Measurements from ENCODE around the gene RBP5. TPM values are rescaled to one million over a fixed set of nuclear protein-coding genes. Genes with fewer than 3 reads are reported as not detected.
A peak's percentile ranks its signal among the peaks of the same experiment; 100 is the strongest.

RBP5 gene
- total RNA-seq, 1 donor from 2014 or later = 1.1 TPM

- TF ChIP-seq, protein P1, sequence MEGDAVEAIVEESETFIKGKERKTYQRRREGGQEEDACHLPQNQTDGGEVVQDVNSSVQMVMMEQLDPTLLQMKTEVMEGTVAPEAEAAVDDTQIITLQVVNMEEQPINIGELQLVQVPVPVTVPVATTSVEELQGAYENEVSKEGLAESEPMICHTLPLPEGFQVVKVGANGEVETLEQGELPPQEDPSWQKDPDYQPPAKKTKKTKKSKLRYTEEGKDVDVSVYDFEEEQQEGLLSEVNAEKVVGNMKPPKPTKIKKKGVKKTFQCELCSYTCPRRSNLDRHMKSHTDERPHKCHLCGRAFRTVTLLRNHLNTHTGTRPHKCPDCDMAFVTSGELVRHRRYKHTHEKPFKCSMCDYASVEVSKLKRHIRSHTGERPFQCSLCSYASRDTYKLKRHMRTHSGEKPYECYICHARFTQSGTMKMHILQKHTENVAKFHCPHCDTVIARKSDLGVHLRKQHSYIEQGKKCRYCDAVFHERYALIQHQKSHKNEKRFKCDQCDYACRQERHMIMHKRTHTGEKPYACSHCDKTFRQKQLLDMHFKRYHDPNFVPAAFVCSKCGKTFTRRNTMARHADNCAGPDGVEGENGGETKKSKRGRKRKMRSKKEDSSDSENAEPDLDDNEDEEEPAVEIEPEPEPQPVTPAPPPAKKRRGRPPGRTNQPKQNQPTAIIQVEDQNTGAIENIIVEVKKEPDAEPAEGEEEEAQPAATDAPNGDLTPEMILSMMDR (IDR thresholded peaks at IDR 0.05) = no peak
- peaks cover 31% of the 10 kb centered on the region for H3K36me3 ChIP-seq
Measured at GRCh38 chr12:7136071-7136470, 7.4 kb upstream of the RBP5 start.

GRCh38 chr12:7134396-7135166 lies 5.9 kb upstream of the RBP5 start:
- no peak for DNase-seq
- TF ChIP-seq, protein P1 (IDR thresholded peaks at IDR 0.05) = no peak
- H3K27ac ChIP-seq = no peak overlapping the region

More at GRCh38 chr12:7136071-7136470, 7.4 kb upstream of the RBP5 start:
- intact Hi-C loops (cut with DNase I) = no loop called here
- no peaks in the 10 kb centered on the region for H3K27me3 ChIP-seq (ENCODE audit: low read depth)
- peaks cover 4% of the 10 kb centered on the region for H3K4me1 ChIP-seq
- no peak for DNase-seq
- no peaks in the 10 kb centered on the region for H3K9me3 ChIP-seq
- no peak overlapping the region for H3K4me3 ChIP-seq
- no peak overlapping the region for H3K27ac ChIP-seq
- ATAC-seq = no peak

DNA sequence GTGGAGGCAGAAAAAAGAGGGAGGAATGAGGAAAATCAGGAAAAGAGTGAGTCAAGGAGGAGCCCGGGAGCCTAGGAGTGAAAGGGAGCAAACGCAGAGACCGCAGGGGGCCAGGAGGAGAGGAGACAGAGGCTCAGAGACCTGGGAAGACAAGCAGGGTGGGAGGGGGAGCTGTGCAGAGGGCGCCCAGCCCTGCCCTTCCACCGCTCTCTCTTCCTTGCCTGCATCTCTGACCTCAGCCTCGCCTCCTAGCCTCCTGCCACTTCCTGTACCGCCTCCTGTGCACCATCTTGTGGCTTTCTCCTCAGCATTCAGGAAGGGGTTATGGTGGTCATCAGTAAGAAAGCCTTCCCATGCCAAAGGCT lies 2.8 kb upstream of the RBP5 start:
- peak overlapping the region; percentile 72 for H3K4me3 ChIP-seq
- intact Hi-C loops (cut with DNase I) = no loop called here
- H3K27me3 ChIP-seq (ENCODE audit: low read depth) = no peaks in the 10 kb centered on the region
- H3K9me3 ChIP-seq = no peaks in the 10 kb centered on the region
- H3K36me3 ChIP-seq = peaks cover 22% of the 10 kb centered on the region
- TF ChIP-seq, protein P1 (IDR thresholded peaks at IDR 0.05) = no peak
- DNase-seq (no peak), ATAC-seq (no peak)
- H3K4me1 ChIP-seq = peaks cover 17% of the 10 kb centered on the region
- H3K27ac ChIP-seq = no peak overlapping the region

More at GRCh38 chr12:7134396-7135166, 5.9 kb upstream of the RBP5 start:
- Histone ChIP-seq H3K4me3 (no peak overlapping the region), H3K27me3 (ENCODE audit: low read depth) (no peaks in the 10 kb centered on the region), H3K36me3 (peaks cover 31% of the 10 kb centered on the region), H3K4me1 (peaks cover 7% of the 10 kb centered on the region), H3K9me3 (no peaks in the 10 kb centered on the region)
- intact Hi-C loops (cut with DNase I) = no loop called here
- ATAC-seq = no peak

- Histone ChIP-seq H3K27me3 (ENCODE audit: low read depth) (no peaks in the 10 kb centered on the region), H3K36me3 (peaks cover 16% of the 10 kb centered on the region), H3K27ac (peak overlapping the region; percentile 74), H3K4me1 (peaks cover 17% of the 10 kb centered on the region), H3K4me3 (peak overlapping the region; percentile 72), H3K9me3 (no peaks in the 10 kb centered on the region)
- intact Hi-C loops (cut with DNase I) = no loop called here
- DNase-seq (peak; percentile 69), ATAC-seq (peak; percentile 59 to 73)
- TF ChIP-seq, protein P1 (IDR thresholded peaks at IDR 0.05) = no peak
Measured at GRCh38 chr12:7130701-7131501, 2.2 kb upstream of the RBP5 start.

- intact Hi-C loops (cut with DNase I) = no loop called here
- Histone ChIP-seq H3K27ac (peak within 1 kb of the TSS; percentile 74), H3K9me3 (no peaks in the 10 kb centered on the region), H3K4me3 (peak within 1 kb of the TSS; percentile 72), H3K36me3 (peaks cover 8% of the 10 kb centered on the region), H3K27me3 (ENCODE audit: low read depth) (no peaks in the 10 kb centered on the region), H3K4me1 (peaks cover 17% of the 10 kb centered on the region)
- ATAC-seq = peak; percentile 92 to 95
- TF ChIP-seq, protein P1 (IDR thresholded peaks at IDR 0.05) = no peak
- DNase-seq = peak; percentile 80
Measured at GRCh38 chr12:7129872-7130691, 1.4 kb upstream of the RBP5 start, which contains the start of gene CLSTN3. TSS of gene CLSTN3 (plus strand) at chr12:7130371. CDS start at chr12:7130649, 278 bp downstream.
